Stimulated activated memory B cell treated with anti-CD40 and anti-IgM and Interleukin-4, amounts not matched to agents 10 μg/mL and 1 μg/mL and 100 μg/mL, for 72 hours (primary cell): ENCODE measurements around the gene IGFBP3.

Experiments used
- ATAC-seq: fragments of 150-1000 bp; cut with Tn5 transposase; 2 replicates; pipeline ENCODE4 v1.10.0; 2021
- H3K27ac Mint-ChIP-seq: one replicate; pipeline ENCODE4 v1.8.0; 2022; ENCODE audit warnings: mild to moderate bottlenecking, mixed read lengths
- H3K27me3 Mint-ChIP-seq: one replicate; pipeline ENCODE4 v1.8.0; 2022; ENCODE audit warnings: mixed read lengths
- H3K36me3 Mint-ChIP-seq: one replicate; pipeline ENCODE4 v1.8.0; 2022; ENCODE audit warnings: mixed read lengths
- H3K4me1 Mint-ChIP-seq: one replicate; pipeline ENCODE4 v1.8.0; 2022; ENCODE audit warnings: mixed read lengths
- H3K4me3 Mint-ChIP-seq: one replicate; pipeline ENCODE4 v1.8.0; 2022; ENCODE audit warnings: mild to moderate bottlenecking, moderate library complexity, mixed read lengths
- H3K9me3 Mint-ChIP-seq: one replicate; pipeline ENCODE4 v1.8.0; 2022; ENCODE audit warnings: mixed read lengths

Gene IGFBP3

GRCh38 chr7:45937862-45938261, 16.8 kb upstream of the IGFBP3 start:
- H3K4me1 Mint-ChIP-seq: no peaks in the 10 kb centered on the region
- peaks cover 4% of the 10 kb centered on the region for H3K9me3 Mint-ChIP-seq
- no peak overlapping the region for H3K4me3 Mint-ChIP-seq
- H3K36me3 Mint-ChIP-seq: no peaks in the 10 kb centered on the region
- no peak overlapping the region for H3K27ac Mint-ChIP-seq
- peaks cover 9% of the 10 kb centered on the region for H3K27me3 Mint-ChIP-seq
- no peak for ATAC-seq

DNA sequence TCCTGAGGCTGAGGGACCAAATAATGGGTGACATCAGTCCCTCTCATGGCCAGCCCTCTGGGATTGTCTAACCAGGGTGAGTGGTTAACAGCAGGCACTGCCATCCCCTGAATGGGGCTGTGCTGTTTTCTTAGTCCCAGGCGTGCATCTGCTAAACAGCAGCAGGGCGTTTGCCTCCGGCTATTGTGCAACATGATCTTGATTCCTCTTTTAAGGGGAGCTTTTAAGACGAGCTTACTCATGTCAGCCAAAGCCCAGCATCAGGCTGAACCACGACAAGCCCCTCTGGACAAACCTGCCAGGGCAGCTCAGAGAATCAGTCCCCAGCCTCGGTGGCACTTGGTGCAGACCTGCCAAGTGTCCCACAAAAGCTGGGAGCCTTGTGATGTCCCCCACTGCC, 16.2 kb upstream of the IGFBP3 start:
- Mint-ChIP-seq H3K4me3 (no peak overlapping the region), H3K9me3 (peaks cover 4% of the 10 kb centered on the region), H3K27ac (no peak overlapping the region), H3K4me1 (no peaks in the 10 kb centered on the region), H3K36me3 (no peaks in the 10 kb centered on the region), H3K27me3 (peaks cover 9% of the 10 kb centered on the region)
- no peak for ATAC-seq

DNA sequence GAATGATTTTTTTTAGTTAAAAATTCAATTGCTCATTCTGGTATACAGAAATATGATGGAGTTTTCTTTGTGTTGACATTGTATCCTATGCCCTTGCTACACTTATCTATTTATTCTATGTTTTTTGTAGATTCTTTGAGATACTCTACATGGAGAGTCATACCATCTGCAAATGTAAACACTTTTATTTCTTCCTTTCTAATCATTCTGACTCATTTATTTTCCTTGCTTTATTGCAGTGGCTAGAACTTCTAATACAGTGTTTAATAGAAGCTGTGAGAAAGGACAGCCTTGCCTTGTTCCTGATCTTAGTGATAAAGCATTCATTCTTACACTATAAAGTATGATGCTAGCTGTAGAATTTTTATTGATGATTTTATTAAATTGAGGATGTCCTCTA, 9.9 kb upstream of the IGFBP3 start:
- no peaks in the 10 kb centered on the region for H3K9me3 Mint-ChIP-seq
- no peaks in the 10 kb centered on the region for H3K4me1 Mint-ChIP-seq
- ATAC-seq: no peak
- no peaks in the 10 kb centered on the region for H3K36me3 Mint-ChIP-seq
- no peak overlapping the region for H3K4me3 Mint-ChIP-seq
- H3K27ac Mint-ChIP-seq: no peak overlapping the region
- H3K27me3 Mint-ChIP-seq: no peaks in the 10 kb centered on the region

- H3K4me1 Mint-ChIP-seq: peaks cover 8% of the 10 kb centered on the region
- no peaks in the 10 kb centered on the region for H3K9me3 Mint-ChIP-seq
- H3K27ac Mint-ChIP-seq: no peak overlapping the region
- H3K36me3 Mint-ChIP-seq: no peaks in the 10 kb centered on the region
- no peak for ATAC-seq
- no peak overlapping the region for H3K4me3 Mint-ChIP-seq
- peaks cover 21% of the 10 kb centered on the region for H3K27me3 Mint-ChIP-seq
Measured at GRCh38 chr7:45927721-45928120, 6.6 kb upstream of the IGFBP3 start.

DNA sequence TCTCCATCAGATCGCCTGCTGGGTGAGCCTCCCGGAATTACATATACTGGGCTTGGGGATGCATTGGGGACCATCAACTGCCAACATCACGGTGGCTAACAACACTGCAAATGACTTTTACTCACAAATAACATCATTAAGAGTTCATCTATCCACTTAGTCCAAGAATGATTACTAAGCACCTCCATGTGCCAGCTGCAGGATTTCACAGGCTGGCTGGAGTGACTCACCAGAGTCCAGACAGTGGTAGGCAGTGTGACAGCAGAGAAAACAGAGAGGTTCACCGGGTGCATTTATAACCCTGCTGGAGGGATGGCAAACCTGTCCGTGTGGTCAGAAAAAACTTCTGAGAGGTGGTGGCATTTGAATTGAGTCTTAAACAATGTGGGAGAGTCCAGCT, 3.2 kb upstream of the IGFBP3 start:
- no peaks in the 10 kb centered on the region for H3K9me3 Mint-ChIP-seq
- peaks cover 23% of the 10 kb centered on the region for H3K4me1 Mint-ChIP-seq
- no peaks in the 10 kb centered on the region for H3K36me3 Mint-ChIP-seq
- peaks cover 45% of the 10 kb centered on the region for H3K27me3 Mint-ChIP-seq
- H3K4me3 Mint-ChIP-seq: no peak overlapping the region
- H3K27ac Mint-ChIP-seq: no peak overlapping the region
- no peak for ATAC-seq

DNA sequence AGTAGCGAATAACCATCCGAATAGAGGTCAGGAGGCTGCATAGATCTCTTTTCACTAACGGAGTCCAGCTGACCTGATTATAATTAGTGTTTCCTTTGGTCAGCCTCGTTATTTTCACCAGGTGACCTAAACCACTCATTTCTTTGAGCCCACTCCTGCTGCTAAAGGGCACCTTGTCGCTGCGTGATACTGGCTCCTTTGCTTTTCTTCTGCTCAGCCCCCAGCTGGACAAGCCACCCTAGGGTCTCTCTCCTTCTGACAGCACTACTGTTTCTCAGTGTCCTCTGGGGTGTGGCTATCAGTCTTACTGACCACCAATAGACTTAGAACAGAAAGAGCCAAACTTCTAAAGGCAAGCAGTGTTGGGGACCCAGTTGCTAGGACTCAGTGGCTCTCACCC, 2.7 kb upstream of the IGFBP3 start:
- Mint-ChIP-seq H3K27ac (no peak overlapping the region), H3K36me3 (no peaks in the 10 kb centered on the region), H3K27me3 (peaks cover 45% of the 10 kb centered on the region), H3K4me3 (no peak overlapping the region), H3K9me3 (no peaks in the 10 kb centered on the region), H3K4me1 (peaks cover 23% of the 10 kb centered on the region)
- no peak for ATAC-seq

DNA sequence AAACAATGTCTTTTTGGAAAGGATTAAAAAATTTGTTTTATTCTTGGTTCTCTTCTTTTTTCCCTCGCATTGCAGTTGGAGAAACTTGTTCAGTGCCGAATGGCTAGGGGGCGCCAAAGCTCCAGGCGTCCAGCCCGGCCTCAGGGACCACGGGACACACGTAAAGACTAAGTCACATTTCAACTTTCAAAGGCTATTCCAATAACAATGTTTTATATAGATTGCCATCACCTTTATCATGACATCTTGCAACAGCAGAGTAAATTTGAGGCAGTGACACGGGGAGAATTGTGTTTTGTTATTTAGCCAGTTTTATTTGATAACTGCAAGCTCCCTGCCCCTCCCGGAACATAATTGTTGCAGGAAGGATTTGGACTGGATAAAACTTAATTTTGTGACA, 2.2 kb upstream of the IGFBP3 start:
- no peak overlapping the region for H3K27ac Mint-ChIP-seq
- no peak for ATAC-seq
- no peaks in the 10 kb centered on the region for H3K36me3 Mint-ChIP-seq
- H3K4me3 Mint-ChIP-seq: no peak overlapping the region
- peaks cover 49% of the 10 kb centered on the region for H3K27me3 Mint-ChIP-seq
- peaks cover 23% of the 10 kb centered on the region for H3K4me1 Mint-ChIP-seq
- no peaks in the 10 kb centered on the region for H3K9me3 Mint-ChIP-seq

DNA sequence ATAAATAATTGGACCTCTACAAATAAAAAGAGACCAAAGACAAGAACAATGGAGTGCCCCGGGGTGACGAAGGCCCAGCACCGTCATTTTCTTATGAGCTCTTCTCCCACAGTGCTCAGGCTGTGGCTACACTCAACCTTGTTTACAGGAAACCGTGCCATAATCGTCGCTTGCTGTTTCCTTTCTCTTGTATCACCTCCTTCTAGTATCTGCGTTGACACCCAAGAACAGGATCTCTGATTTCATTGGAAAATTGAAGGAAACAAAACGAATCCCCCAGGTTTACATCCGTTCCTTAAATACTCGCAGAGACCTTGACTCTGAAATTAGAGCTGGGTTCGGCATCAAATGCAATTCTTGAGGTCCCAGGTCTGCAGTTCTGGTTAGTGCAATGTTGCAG, 1.7 kb upstream of the IGFBP3 start:
- Mint-ChIP-seq H3K4me3 (no peak overlapping the region), H3K27me3 (peaks cover 54% of the 10 kb centered on the region), H3K9me3 (no peaks in the 10 kb centered on the region), H3K27ac (no peak overlapping the region), H3K4me1 (peaks cover 23% of the 10 kb centered on the region), H3K36me3 (no peaks in the 10 kb centered on the region)
- no peak for ATAC-seq

- no peak overlapping the region for H3K4me3 Mint-ChIP-seq
- H3K27ac Mint-ChIP-seq: no peak overlapping the region
- peaks cover 28% of the 10 kb centered on the region for H3K4me1 Mint-ChIP-seq
- no peaks in the 10 kb centered on the region for H3K36me3 Mint-ChIP-seq
- ATAC-seq: no peak
- peaks cover 63% of the 10 kb centered on the region for H3K27me3 Mint-ChIP-seq
- no peaks in the 10 kb centered on the region for H3K9me3 Mint-ChIP-seq
Measured at GRCh38 chr7:45921699-45922519, 837 bp upstream of the IGFBP3 start.

- peaks cover 28% of the 10 kb centered on the region for H3K4me1 Mint-ChIP-seq
- H3K4me3 Mint-ChIP-seq: no peak overlapping the region
- ATAC-seq: no peak
- no peaks in the 10 kb centered on the region for H3K9me3 Mint-ChIP-seq
- no peaks in the 10 kb centered on the region for H3K36me3 Mint-ChIP-seq
- peaks cover 69% of the 10 kb centered on the region for H3K27me3 Mint-ChIP-seq
- H3K27ac Mint-ChIP-seq: no peak overlapping the region
Measured at GRCh38 chr7:45921381-45921698, 268 bp upstream of the IGFBP3 start.

GRCh38 chr7:45919993-45920459, 1.0 kb downstream of the IGFBP3 start:
- ATAC-seq: no peak
- Mint-ChIP-seq H3K27ac (no peak overlapping the region), H3K27me3 (peaks cover 82% of the 10 kb centered on the region), H3K4me3 (peak overlapping the region; percentile 41), H3K4me1 (peaks cover 28% of the 10 kb centered on the region), H3K36me3 (no peaks in the 10 kb centered on the region), H3K9me3 (no peaks in the 10 kb centered on the region)

- Mint-ChIP-seq H3K27ac (no peak overlapping the region), H3K4me1 (peaks cover 28% of the 10 kb centered on the region), H3K36me3 (no peaks in the 10 kb centered on the region), H3K9me3 (no peaks in the 10 kb centered on the region), H3K4me3 (no peak overlapping the region), H3K27me3 (peaks cover 84% of the 10 kb centered on the region)
- no peak for ATAC-seq
Measured at GRCh38 chr7:45919231-45919784, 1.8 kb downstream of the IGFBP3 start.

DNA sequence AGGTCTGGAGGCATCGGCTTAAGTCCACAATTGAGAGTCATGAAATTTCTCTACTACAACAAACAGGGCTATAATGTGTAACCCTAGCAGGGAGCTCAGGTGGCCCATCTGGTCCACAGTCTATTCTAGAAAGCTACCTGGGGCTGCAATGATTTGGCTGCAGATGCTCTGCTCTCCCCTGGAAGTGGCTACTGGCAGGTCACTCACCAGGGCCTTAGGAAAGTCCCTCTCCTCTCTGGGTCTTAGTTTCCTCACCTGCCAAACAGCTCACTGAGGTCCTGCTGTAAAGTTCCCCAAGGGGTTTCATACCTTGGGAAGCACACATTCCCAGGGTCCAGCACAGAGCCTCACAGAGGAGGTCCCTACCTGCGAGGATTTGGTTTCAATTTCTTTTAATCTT, 2.5 kb downstream of the IGFBP3 start:
- H3K27ac Mint-ChIP-seq: no peak overlapping the region
- H3K36me3 Mint-ChIP-seq: no peaks in the 10 kb centered on the region
- H3K27me3 Mint-ChIP-seq: peaks cover 80% of the 10 kb centered on the region
- ATAC-seq: no peak
- no peaks in the 10 kb centered on the region for H3K9me3 Mint-ChIP-seq
- H3K4me1 Mint-ChIP-seq: peaks cover 28% of the 10 kb centered on the region
- no peak overlapping the region for H3K4me3 Mint-ChIP-seq

DNA sequence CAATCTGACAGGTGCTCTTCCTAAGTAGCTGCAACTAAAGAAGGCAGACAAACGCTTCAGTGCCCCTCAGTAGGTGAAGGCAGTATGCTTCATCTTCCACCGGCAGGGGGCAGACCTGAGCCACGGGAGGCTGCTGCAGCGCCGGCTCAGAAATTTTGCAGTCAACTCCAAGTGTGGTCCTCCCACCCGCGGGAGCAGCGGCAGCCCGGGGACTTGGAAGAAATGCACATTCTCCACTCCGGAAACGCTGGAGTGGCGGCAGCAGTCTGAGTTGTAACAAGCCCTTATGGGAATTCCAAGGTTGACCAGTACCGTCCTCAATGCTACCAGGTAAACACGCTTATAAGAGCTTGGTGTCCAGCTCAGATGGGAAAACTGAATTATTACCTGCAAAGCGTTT, 3.4 kb downstream of the IGFBP3 start:
- peaks cover 80% of the 10 kb centered on the region for H3K27me3 Mint-ChIP-seq
- no peak for ATAC-seq
- H3K27ac Mint-ChIP-seq: no peak overlapping the region
- H3K9me3 Mint-ChIP-seq: no peaks in the 10 kb centered on the region
- H3K36me3 Mint-ChIP-seq: no peaks in the 10 kb centered on the region
- no peak overlapping the region for H3K4me3 Mint-ChIP-seq
- peaks cover 19% of the 10 kb centered on the region for H3K4me1 Mint-ChIP-seq

DNA sequence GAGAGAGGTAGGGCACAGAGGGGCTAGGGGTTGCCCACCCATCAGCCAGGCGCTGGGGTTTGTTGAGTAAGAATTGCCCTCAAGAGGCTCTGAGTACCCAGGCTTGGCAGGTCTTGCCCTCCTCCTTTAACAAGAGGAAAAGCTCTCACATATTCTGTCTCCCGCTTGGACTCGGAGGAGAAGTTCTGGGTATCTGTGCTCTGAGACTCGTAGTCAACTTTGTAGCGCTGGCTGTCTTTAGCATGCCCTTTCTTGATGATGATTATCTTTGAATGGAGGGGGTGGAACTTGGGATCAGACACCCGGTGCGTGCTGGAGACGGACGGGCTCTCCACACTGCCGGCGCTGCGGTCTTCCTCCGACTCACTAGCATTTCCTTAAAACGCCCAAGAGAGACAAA, 4.0 kb downstream of the IGFBP3 start:
- Mint-ChIP-seq H3K27ac (no peak overlapping the region), H3K36me3 (no peaks in the 10 kb centered on the region), H3K4me3 (no peak overlapping the region), H3K9me3 (no peaks in the 10 kb centered on the region), H3K27me3 (peaks cover 75% of the 10 kb centered on the region), H3K4me1 (peaks cover 13% of the 10 kb centered on the region)
- ATAC-seq: no peak

DNA sequence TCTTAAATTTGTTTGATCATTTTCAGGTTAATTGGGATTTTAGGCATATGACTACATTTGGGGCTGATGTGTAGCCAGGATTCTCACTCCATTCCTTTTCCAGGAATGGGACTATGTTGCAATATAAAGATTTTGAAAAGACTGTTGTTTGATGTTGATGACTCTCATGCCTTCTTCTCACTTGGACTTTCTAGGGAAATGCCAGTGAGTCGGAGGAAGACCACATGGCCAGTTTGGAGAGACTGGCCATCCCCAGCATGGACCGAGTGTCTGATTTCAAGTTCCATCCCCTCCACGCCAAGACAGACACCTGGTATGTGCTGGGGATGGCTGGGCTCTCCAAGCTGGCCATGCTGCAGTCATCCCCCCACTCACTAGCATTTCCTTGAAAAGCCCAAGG, 5.5 kb downstream of the IGFBP3 start:
- Mint-ChIP-seq H3K9me3 (no peaks in the 10 kb centered on the region), H3K27ac (no peak overlapping the region), H3K27me3 (peaks cover 66% of the 10 kb centered on the region), H3K4me3 (no peak overlapping the region), H3K4me1 (peaks cover 12% of the 10 kb centered on the region), H3K36me3 (no peaks in the 10 kb centered on the region)
- no peak for ATAC-seq
